D721Med (cell line): Measurements from ENCODE around the gene RXYLT1.
"Not testable (repeated sequence)": the region's sequence is repeated elsewhere in the genome, so short reads cannot be mapped to it uniquely, and the experiment has no call there.

ENCODE experiments used
- DNase-seq: peaks from one replicate; pipeline ENCODE4 v3.0.0; 2011; ENCODE audit warnings: low spot score; ENCODE audit not compliant: insufficient read length
- FAIRE-seq: peaks from 2 replicates; lab custom pipeline; 2011; peaks lifted over from hg19 to GRCh38; lab: Jason Lieb, UNC
- TF ChIP-seq, protein P1 (sequence below): IDR thresholded peaks from 2 replicates; pipeline ENCODE4 v1.5.1; 2012; ENCODE audit warnings: mild to moderate bottlenecking, control low read depth; ENCODE audit not compliant: insufficient read depth; ENCODE audit errors: missing control alignments

The RXYLT1 gene

DNA sequence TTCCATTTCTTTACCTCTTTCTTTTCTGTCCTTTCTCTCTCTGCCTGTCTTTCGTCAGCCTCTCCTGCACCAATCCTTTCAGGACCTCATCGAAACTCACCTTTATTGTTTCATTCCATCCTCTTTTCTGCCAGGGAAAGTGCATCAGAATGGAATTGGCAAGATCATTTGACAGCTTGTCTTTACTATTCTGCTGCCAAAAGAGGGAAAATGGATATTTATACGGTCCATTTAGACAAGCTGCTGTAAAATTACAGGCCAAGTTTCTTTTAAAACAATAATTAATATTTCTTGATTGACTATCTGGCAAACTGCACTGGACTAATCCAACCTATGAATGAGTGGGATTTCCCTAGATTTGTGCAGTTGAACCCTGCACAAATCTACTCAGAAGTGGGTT, 57.2 kb downstream of the RXYLT1 start:
- DNase-seq = no peak
- FAIRE-seq = no peak
- TF ChIP-seq, protein P1, sequence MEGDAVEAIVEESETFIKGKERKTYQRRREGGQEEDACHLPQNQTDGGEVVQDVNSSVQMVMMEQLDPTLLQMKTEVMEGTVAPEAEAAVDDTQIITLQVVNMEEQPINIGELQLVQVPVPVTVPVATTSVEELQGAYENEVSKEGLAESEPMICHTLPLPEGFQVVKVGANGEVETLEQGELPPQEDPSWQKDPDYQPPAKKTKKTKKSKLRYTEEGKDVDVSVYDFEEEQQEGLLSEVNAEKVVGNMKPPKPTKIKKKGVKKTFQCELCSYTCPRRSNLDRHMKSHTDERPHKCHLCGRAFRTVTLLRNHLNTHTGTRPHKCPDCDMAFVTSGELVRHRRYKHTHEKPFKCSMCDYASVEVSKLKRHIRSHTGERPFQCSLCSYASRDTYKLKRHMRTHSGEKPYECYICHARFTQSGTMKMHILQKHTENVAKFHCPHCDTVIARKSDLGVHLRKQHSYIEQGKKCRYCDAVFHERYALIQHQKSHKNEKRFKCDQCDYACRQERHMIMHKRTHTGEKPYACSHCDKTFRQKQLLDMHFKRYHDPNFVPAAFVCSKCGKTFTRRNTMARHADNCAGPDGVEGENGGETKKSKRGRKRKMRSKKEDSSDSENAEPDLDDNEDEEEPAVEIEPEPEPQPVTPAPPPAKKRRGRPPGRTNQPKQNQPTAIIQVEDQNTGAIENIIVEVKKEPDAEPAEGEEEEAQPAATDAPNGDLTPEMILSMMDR = no peak

DNA sequence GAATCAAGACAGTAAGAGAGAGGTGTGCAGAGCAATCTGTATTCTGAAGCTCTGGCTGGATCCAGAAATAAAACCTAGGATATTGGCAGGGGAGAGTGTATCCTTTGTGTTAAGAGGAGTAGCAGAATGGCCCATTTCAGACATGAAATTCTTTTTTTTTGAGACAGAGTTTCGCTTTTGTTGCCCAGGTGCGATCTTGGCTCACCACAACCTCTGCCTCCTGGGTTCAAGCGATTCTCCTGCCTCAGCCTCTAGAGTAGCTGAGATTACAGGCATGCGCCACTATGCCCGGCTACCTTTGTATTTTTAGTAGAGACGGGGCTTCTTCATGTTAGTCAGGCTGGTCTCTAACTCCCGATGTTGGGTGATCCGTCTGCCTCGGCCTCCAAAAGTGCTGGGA, 58.7 kb downstream of the RXYLT1 start:
- FAIRE-seq = no peak
- no peak for DNase-seq
- TF ChIP-seq, protein P1 = no peak

DNA sequence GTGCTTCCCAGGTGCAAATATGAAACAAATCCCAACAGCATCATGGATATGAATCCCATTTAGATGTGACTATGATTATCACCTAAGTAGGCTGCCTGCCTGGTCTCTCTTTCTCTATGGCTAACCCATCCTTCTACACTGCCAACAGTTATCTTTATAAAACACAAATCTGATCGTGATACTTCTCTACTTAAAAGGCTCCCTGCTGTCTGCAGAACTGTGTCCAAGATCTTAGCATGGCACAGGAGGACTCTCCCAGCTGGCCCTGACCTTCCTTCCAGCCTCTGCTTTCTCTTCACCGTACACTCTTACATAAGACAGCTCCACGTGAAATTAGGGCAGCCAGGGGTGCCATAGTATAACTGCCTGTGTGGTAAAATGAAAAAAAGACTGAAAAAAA, 61.3 kb downstream of the RXYLT1 start:
- DNase-seq (no peak), FAIRE-seq (no peak)
- TF ChIP-seq, protein P1 = no peak

DNA sequence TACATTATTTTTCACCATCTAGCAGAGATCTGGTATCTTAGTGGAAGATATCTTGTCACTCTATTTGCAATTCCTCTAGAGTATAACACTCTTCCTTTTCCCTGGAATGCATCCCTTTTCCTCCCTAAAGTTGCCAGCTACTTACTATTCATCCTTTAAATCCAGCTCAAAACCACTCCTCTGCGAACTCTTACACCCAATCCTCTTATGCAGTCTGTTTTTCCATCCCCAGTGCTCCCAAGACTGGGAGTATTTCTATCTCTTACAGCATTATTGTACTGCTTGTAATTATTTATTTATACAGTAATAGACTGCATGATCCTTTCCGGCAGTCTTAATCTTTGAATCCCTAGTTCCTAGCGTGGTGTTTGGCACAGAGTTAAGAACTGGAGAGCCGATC, 61.9 kb downstream of the RXYLT1 start:
- TF ChIP-seq, protein P1 = no peak
- FAIRE-seq (no peak), DNase-seq (peak; percentile 13)

DNA sequence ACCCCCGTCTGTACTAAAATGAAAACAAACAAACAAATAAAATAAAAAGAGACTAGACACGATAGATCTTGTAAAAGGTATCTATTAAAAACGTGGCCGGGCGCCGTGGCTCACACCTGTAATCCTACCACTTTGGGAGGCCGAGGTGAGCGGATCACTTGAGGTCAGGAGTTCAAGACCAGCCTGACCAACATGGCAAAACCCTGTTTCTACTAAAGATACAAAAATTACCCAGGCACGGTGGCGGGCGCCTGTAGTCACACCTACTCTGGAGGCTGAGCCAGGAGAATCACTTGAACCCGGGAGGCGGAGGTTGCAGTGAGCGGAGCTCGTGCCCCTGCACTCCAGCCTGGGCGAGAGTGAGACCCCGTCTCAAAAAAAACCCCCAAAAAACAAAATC, 63.0 kb downstream of the RXYLT1 start:
- not testable (repeated sequence) for FAIRE-seq, DNase-seq

DNA sequence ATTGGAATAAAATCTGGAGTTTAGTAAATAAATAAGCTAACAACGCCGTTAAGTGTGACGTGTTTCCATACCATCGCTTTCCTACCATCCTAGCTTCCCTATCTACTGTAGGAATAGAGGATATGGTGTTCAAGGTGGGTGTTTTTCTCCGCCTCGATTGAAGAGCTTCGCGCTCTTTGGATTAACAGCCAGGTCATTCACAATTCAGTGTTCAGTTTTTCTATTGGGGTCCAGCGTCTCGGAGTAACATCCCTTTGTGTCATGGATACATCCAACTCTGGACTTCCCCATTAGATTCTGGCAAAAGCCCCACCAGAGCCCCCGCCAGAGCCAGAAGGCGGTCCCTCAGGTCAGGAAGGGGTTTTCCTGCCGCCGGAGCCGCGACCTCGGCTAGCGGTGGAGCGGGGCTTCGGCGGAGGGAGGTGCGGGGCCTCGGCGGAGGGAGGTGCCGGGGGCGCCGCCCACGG, 63.6 kb downstream of the RXYLT1 start:
- TF ChIP-seq, protein P1 = no peak
- no peak for DNase-seq
- no peak for FAIRE-seq

DNA sequence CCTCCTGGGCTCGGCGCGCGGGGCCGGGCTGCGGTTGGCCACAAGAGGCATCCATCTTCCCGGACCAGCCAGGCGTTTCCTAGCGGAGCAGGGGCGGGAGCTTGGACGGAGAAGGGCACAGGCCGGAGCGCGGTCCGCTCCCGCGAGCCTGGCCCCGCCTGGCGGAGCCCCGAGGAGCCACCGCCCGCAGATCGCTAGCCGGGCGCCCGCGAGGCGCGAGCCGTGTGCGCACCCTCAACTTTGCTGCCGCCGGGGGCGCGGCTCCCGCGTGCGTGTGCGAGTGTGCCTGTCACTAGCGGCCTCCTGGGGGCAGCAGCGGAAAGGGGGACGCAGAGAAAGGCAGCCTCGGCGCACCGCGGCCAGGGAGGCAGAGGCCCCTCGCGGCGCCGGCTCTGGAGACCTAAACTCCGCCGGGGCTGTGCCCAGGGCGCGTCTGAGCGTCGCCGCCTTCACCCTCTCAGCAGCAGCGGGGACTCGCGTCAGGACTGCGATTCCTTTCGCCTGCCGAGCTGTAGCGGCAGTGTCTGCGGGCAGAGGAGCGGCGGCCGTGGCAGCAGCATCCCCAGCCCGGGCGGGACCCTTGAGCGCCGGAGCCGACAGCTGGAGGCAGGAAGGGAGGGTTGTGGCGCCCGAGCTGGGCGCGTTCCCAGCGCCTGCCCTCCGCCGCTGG, 64.1 kb downstream of the RXYLT1 start:
- FAIRE-seq = no peak
- DNase-seq = peak; percentile 68

More for the DNA sequence above, 64.1 kb downstream of the RXYLT1 start:
- TF ChIP-seq, protein P1 = peak; percentile 90
